GM12865 (cell line): Measurements from ENCODE around the gene WDR27.

Source experiments
- DNase-seq: peaks from one replicate; pipeline ENCODE4 v3.0.0; 2010; ENCODE audit warnings: low read depth
- H3K4me3 ChIP-seq: 2 replicates; pipeline ENCODE4 v1.5.1; 2011; ENCODE audit warnings: mild to moderate bottlenecking, low read depth, low read length, control low read depth
- TF ChIP-seq, protein P1 (sequence below): IDR thresholded peaks from 2 replicates; pipeline ENCODE4 v1.5.1; 2011; ENCODE audit warnings: low read length, control low read depth, low read depth, inconsistent platforms; ENCODE audit not compliant: insufficient read depth; ENCODE audit errors: missing control alignments

WDR27 gene

GRCh38 chr6:169539176-169539897, 162.5 kb downstream of the WDR27 start:
- H3K4me3 ChIP-seq, result no peak overlapping the region
- TF ChIP-seq, protein P1, sequence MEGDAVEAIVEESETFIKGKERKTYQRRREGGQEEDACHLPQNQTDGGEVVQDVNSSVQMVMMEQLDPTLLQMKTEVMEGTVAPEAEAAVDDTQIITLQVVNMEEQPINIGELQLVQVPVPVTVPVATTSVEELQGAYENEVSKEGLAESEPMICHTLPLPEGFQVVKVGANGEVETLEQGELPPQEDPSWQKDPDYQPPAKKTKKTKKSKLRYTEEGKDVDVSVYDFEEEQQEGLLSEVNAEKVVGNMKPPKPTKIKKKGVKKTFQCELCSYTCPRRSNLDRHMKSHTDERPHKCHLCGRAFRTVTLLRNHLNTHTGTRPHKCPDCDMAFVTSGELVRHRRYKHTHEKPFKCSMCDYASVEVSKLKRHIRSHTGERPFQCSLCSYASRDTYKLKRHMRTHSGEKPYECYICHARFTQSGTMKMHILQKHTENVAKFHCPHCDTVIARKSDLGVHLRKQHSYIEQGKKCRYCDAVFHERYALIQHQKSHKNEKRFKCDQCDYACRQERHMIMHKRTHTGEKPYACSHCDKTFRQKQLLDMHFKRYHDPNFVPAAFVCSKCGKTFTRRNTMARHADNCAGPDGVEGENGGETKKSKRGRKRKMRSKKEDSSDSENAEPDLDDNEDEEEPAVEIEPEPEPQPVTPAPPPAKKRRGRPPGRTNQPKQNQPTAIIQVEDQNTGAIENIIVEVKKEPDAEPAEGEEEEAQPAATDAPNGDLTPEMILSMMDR, result no peak
- no peak for DNase-seq

GRCh38 chr6:169536446-169537170, 165.2 kb downstream of the WDR27 start:
- TF ChIP-seq, protein P1, result no peak
- no peak overlapping the region for H3K4me3 ChIP-seq
- no peak for DNase-seq

GRCh38 chr6:169534039-169534421, 167.8 kb downstream of the WDR27 start:
- TF ChIP-seq, protein P1, result no peak
- no peak overlapping the region for H3K4me3 ChIP-seq
- DNase-seq, result no peak

GRCh38 chr6:169533301-169534038, 168.4 kb downstream of the WDR27 start:
- TF ChIP-seq, protein P1, result no peak
- no peak overlapping the region for H3K4me3 ChIP-seq
- DNase-seq, result no peak

DNA sequence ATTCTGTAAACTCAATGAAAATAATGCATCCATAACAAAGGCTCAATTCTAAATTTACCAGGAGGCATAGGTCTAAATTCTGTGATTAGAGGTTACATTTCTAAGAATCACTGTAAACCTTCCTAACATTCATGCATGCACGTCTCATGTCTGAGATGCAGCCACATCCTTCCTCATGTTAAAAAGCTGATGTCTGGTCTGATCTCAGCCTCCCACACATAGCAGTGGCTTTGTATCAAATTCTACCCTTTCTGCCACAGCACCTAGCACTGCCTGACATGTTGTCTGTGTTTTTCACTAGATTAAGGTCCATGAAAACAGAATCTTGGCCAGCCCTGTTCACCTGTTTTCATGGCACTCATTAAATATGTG, 171.1 kb downstream of the WDR27 start:
- TF ChIP-seq, protein P1, result no peak
- H3K4me3 ChIP-seq, result no peak overlapping the region
- no peak for DNase-seq

GRCh38 chr6:169529931-169530751, 171.7 kb downstream of the WDR27 start:
- TF ChIP-seq, protein P1, result no peak
- no peak overlapping the region for H3K4me3 ChIP-seq
- DNase-seq, result no peak
